HEK293 (cell line): ENCODE data around the gene OTOP3.
A peak's percentile ranks its signal among the peaks of the same experiment; 100 is the strongest.

Experiments
- BCL11A ChIP-seq: fragments of 450-650 bp; formaldehyde crosslinking; IDR thresholded peaks from 2 replicates; pipeline ENCODE4 v1.5.1; 2016; ENCODE audit warnings: low read depth, missing biosample characterization, missing genetic modification characterization
- KLF8 ChIP-seq: fragments of 450-650 bp; formaldehyde crosslinking; IDR thresholded peaks from 2 replicates; pipeline ENCODE4 v1.5.1; 2016; ENCODE audit warnings: missing biosample characterization, missing genetic modification characterization
- OVOL3 ChIP-seq: fragments of 450-650 bp; formaldehyde crosslinking; IDR thresholded peaks from 2 replicates; pipeline ENCODE4 v1.5.1; 2016; ENCODE audit warnings: missing biosample characterization, missing genetic modification characterization
- REPIN1 ChIP-seq: fragments of 450-650 bp; formaldehyde crosslinking; IDR thresholded peaks from 2 replicates; pipeline ENCODE4 v1.5.1; 2017; ENCODE audit warnings: missing biosample characterization, missing genetic modification characterization, low read depth
- TRIM28 ChIP-seq: IDR thresholded peaks from 2 replicates; pipeline ENCODE4 v1.6.1; 2011; ENCODE audit warnings: low read length, control low read depth, borderline replicate concordance
- ZBTB8A ChIP-seq: fragments of 450-650 bp; formaldehyde crosslinking; IDR thresholded peaks from 2 replicates; pipeline ENCODE4 v1.5.1; 2016; ENCODE audit warnings: missing biosample characterization, missing genetic modification characterization
- ZNF2 ChIP-seq: fragments of 450-650 bp; formaldehyde crosslinking; IDR thresholded peaks from 2 replicates; pipeline ENCODE4 v1.5.1; 2016; ENCODE audit warnings: missing biosample characterization, missing genetic modification characterization
- ZNF211 ChIP-seq: fragments of 450-650 bp; formaldehyde crosslinking; IDR thresholded peaks from 2 replicates; pipeline ENCODE4 v1.5.1; 2016; ENCODE audit warnings: low read depth, missing biosample characterization, missing genetic modification characterization
- ZNF23 ChIP-seq: fragments of 450-650 bp; formaldehyde crosslinking; IDR thresholded peaks from 2 replicates; pipeline ENCODE4 v1.5.1; 2016; ENCODE audit warnings: missing biosample characterization, missing genetic modification characterization, borderline replicate concordance
- ZNF248 ChIP-seq: fragments of 450-650 bp; formaldehyde crosslinking; IDR thresholded peaks from 2 replicates; pipeline ENCODE4 v1.5.1; 2017; ENCODE audit warnings: missing biosample characterization, missing genetic modification characterization
- ZNF274 ChIP-seq, 2 experiments: fragments of 200-500 bp in 1 of 2; fragments of 450-650 bp in 1 of 2; sonication (Bioruptor generic) in 1 of 2; formaldehyde crosslinking in 1 of 2; IDR thresholded peaks; 2 replicates each; pipeline versions ENCODE4 v1.5.1 to v1.6.1; 2014 to 2016; ENCODE audit warnings: borderline replicate concordance in 1 of 2, inconsistent platforms in 1 of 2, low read length in 1 of 2, missing biosample characterization in 1 of 2, missing genetic modification characterization in 1 of 2
- ZNF549 ChIP-seq: fragments of 450-650 bp; IDR thresholded peaks from 2 replicates; pipeline ENCODE4 v1.5.1; 2018; ENCODE audit warnings: missing biosample characterization, missing genetic modification characterization, mild to moderate bottlenecking, inconsistent platforms, moderate library complexity
- ZSCAN16 ChIP-seq: fragments of 450-650 bp; formaldehyde crosslinking; IDR thresholded peaks from 2 replicates; pipeline ENCODE4 v1.5.1; 2016; ENCODE audit warnings: missing biosample characterization, missing genetic modification characterization
- TF ChIP-seq, protein P1 (sequence below): fragments of 450-650 bp; formaldehyde crosslinking; IDR thresholded peaks from 2 replicates; pipeline ENCODE4 v1.5.1; 2016; ENCODE audit warnings: missing biosample characterization, missing genetic modification characterization
- TF ChIP-seq, protein P2 (sequence below): fragments of 450-650 bp; formaldehyde crosslinking; IDR thresholded peaks from 2 replicates; pipeline ENCODE4 v1.5.1; 2017; ENCODE audit warnings: missing biosample characterization, missing genetic modification characterization
- TF ChIP-seq, protein P3 (sequence below): fragments of 450-650 bp; IDR thresholded peaks from 2 replicates; pipeline ENCODE4 v1.5.1; 2018; ENCODE audit warnings: missing biosample characterization, missing genetic modification characterization
- TF ChIP-seq, protein P4 (sequence below): fragments of 450-650 bp; formaldehyde crosslinking; conservative IDR thresholded peaks from 2 replicates; pipeline ENCODE4 v1.5.1; 2016; ENCODE audit warnings: low read depth, missing biosample characterization, missing genetic modification characterization
- TF ChIP-seq, protein P5 (sequence below): fragments of 450-650 bp; formaldehyde crosslinking; IDR thresholded peaks from 2 replicates; pipeline ENCODE4 v1.5.1; 2016; ENCODE audit warnings: missing biosample characterization, missing genetic modification characterization
- TF ChIP-seq, protein P6 (sequence below): fragments of 450-650 bp; formaldehyde crosslinking; IDR thresholded peaks from 2 replicates; pipeline ENCODE4 v1.5.1; 2016; ENCODE audit warnings: missing biosample characterization, missing genetic modification characterization
- TF ChIP-seq, protein P7 (sequence below): fragments of 450-650 bp; formaldehyde crosslinking; IDR thresholded peaks from 2 replicates; pipeline ENCODE4; 2016; ENCODE audit warnings: missing biosample characterization, missing genetic modification characterization
- TF ChIP-seq, protein P8 (sequence below): fragments of 450-650 bp; formaldehyde crosslinking; IDR thresholded peaks from 2 replicates; pipeline ENCODE4 v1.5.1; 2016; ENCODE audit warnings: missing biosample characterization, missing genetic modification characterization
- TF ChIP-seq, protein P9 (sequence below): fragments of 450-650 bp; formaldehyde crosslinking; IDR thresholded peaks from 2 replicates; pipeline ENCODE4 v1.5.1; 2016; ENCODE audit warnings: missing biosample characterization, missing genetic modification characterization

Gene OTOP3

DNA sequence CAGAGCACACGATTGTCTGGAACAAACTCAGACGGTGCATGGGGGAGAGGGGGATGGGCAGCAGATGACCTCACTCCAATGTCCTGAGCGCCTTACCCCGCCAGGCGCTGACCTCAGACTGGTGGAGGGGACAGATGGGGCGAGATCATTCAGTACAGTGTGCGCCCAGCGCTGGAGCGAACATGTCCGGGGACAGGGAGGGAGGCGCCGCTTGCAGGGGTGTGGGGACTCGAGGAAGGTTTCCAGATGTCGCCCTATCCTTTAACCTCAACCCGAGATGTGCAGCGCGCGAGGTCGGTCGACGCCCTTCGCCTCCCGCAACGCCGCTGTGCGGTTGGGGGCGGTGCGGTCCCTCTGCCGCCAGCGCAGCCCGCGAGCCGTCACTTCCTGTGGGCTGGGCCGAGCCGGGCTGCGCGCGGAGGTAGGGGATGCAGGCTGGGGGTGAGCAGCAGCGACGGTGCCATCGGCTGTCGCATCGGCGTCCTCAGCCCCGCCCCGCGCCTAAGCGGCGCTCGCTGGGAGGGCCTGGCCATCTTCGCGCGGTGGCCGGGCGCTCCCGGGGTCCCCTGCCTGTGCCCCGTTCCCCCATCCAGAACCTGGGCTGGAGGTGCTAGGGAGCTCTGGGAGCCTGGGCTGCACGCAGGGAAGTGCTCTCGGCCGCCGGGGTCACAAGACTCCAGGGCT, 46.4 kb downstream of the OTOP3 start (continued):
- peak; percentile 66; the same call in 1 of the 2 replicates for TF ChIP-seq ZNF2
- no peak for TF ChIP-seq ZNF23 (tag by site-specific recombination)
- TF ChIP-seq TRIM28, result peak; percentile 72; the same call in 1 of the 2 replicates
- no peak for TF ChIP-seq ZNF274 (IDR thresholded peaks at IDR 0.05; ENCODE audit: low read length)
- no peak for TF ChIP-seq ZNF274 (tag by site-specific recombination; IDR thresholded peaks at IDR 0.05; ENCODE audit: borderline replicate concordance)
- TF ChIP-seq BCL11A (tag by site-specific recombination), result peak; percentile 92
- TF ChIP-seq, protein P1, sequence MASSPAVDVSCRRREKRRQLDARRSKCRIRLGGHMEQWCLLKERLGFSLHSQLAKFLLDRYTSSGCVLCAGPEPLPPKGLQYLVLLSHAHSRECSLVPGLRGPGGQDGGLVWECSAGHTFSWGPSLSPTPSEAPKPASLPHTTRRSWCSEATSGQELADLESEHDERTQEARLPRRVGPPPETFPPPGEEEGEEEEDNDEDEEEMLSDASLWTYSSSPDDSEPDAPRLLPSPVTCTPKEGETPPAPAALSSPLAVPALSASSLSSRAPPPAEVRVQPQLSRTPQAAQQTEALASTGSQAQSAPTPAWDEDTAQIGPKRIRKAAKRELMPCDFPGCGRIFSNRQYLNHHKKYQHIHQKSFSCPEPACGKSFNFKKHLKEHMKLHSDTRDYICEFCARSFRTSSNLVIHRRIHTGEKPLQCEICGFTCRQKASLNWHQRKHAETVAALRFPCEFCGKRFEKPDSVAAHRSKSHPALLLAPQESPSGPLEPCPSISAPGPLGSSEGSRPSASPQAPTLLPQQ, result peak; percentile 62
- peak; percentile 87 for TF ChIP-seq ZBTB8A
- TF ChIP-seq REPIN1, result no peak
- TF ChIP-seq, protein P2, sequence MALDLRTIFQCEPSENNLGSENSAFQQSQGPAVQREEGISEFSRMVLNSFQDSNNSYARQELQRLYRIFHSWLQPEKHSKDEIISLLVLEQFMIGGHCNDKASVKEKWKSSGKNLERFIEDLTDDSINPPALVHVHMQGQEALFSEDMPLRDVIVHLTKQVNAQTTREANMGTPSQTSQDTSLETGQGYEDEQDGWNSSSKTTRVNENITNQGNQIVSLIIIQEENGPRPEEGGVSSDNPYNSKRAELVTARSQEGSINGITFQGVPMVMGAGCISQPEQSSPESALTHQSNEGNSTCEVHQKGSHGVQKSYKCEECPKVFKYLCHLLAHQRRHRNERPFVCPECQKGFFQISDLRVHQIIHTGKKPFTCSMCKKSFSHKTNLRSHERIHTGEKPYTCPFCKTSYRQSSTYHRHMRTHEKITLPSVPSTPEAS (tag by site-specific recombination), result peak; percentile 42; the same call in 1 of the 2 replicates
- TF ChIP-seq, protein P3, sequence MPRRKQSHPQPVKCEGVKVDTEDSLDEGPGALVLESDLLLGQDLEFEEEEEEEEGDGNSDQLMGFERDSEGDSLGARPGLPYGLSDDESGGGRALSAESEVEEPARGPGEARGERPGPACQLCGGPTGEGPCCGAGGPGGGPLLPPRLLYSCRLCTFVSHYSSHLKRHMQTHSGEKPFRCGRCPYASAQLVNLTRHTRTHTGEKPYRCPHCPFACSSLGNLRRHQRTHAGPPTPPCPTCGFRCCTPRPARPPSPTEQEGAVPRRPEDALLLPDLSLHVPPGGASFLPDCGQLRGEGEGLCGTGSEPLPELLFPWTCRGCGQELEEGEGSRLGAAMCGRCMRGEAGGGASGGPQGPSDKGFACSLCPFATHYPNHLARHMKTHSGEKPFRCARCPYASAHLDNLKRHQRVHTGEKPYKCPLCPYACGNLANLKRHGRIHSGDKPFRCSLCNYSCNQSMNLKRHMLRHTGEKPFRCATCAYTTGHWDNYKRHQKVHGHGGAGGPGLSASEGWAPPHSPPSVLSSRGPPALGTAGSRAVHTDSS, result no peak
- TF ChIP-seq ZNF211 (tag by site-specific recombination), result no peak
- TF ChIP-seq, protein P4, sequence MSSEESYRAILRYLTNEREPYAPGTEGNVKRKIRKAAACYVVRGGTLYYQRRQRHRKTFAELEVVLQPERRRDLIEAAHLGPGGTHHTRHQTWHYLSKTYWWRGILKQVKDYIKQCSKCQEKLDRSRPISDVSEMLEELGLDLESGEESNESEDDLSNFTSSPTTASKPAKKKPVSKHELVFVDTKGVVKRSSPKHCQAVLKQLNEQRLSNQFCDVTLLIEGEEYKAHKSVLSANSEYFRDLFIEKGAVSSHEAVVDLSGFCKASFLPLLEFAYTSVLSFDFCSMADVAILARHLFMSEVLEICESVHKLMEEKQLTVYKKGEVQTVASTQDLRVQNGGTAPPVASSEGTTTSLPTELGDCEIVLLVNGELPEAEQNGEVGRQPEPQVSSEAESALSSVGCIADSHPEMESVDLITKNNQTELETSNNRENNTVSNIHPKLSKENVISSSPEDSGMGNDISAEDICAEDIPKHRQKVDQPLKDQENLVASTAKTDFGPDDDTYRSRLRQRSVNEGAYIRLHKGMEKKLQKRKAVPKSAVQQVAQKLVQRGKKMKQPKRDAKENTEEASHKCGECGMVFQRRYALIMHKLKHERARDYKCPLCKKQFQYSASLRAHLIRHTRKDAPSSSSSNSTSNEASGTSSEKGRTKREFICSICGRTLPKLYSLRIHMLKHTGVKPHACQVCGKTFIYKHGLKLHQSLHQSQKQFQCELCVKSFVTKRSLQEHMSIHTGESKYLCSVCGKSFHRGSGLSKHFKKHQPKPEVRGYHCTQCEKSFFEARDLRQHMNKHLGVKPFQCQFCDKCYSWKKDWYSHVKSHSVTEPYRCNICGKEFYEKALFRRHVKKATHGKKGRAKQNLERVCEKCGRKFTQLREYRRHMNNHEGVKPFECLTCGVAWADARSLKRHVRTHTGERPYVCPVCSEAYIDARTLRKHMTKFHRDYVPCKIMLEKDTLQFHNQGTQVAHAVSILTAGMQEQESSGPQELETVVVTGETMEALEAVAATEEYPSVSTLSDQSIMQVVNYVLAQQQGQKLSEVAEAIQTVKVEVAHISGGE, result peak; percentile 63
- TF ChIP-seq ZSCAN16 (tag by site-specific recombination), result 0 out of 2 replicates have a peak, but pooled peaks have one; percentile 24
- TF ChIP-seq ZNF549 (tag by site-specific recombination), result no peak
- TF ChIP-seq, protein P5, sequence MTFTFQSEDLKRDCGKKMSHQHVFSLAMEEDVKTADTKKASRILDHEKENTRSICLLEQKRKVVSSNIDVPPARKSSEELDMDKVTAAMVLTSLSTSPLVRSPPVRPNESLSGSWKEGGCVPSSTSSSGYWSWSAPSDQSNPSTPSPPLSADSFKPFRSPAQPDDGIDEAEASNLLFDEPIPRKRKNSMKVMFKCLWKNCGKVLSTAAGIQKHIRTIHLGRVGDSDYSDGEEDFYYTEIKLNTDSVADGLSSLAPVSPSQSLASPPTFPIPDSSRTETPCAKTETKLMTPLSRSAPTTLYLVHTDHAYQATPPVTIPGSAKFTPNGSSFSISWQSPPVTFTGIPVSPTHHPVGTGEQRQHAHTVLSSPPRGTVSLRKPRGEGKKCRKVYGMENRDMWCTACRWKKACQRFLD (tag by site-specific recombination), result no peak
- peak; percentile 50; the same call in 1 of the 2 replicates for TF ChIP-seq OVOL3
- peak; percentile 88 for TF ChIP-seq KLF8 (tag by site-specific recombination)
- TF ChIP-seq, protein P6, sequence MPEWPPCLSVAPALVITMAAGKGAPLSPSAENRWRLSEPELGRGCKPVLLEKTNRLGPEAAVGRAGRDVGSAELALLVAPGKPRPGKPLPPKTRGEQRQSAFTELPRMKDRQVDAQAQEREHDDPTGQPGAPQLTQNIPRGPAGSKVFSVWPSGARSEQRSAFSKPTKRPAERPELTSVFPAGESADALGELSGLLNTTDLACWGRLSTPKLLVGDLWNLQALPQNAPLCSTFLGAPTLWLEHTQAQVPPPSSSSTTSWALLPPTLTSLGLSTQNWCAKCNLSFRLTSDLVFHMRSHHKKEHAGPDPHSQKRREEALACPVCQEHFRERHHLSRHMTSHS (tag by site-specific recombination), result no peak
- TF ChIP-seq, protein P7, sequence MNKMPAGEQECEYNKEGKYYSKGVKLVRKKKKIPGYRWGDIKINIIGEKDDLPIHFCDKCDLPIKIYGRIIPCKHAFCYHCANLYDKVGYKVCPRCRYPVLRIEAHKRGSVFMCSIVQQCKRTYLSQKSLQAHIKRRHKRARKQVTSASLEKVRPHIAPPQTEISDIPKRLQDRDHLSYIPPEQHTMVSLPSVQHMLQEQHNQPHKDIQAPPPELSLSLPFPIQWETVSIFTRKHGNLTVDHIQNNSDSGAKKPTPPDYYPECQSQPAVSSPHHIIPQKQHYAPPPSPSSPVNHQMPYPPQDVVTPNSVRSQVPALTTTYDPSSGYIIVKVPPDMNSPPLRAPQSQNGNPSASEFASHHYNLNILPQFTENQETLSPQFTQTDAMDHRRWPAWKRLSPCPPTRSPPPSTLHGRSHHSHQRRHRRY (tag by site-specific recombination), result no peak
- TF ChIP-seq ZNF248 (tag by site-specific recombination), result no peak
- TF ChIP-seq, protein P8, sequence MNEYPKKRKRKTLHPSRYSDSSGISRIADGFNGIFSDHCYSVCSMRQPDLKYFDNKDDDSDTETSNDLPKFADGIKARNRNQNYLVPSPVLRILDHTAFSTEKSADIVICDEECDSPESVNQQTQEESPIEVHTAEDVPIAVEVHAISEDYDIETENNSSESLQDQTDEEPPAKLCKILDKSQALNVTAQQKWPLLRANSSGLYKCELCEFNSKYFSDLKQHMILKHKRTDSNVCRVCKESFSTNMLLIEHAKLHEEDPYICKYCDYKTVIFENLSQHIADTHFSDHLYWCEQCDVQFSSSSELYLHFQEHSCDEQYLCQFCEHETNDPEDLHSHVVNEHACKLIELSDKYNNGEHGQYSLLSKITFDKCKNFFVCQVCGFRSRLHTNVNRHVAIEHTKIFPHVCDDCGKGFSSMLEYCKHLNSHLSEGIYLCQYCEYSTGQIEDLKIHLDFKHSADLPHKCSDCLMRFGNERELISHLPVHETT (tag by site-specific recombination), result peak; percentile 76
- TF ChIP-seq, protein P9, sequence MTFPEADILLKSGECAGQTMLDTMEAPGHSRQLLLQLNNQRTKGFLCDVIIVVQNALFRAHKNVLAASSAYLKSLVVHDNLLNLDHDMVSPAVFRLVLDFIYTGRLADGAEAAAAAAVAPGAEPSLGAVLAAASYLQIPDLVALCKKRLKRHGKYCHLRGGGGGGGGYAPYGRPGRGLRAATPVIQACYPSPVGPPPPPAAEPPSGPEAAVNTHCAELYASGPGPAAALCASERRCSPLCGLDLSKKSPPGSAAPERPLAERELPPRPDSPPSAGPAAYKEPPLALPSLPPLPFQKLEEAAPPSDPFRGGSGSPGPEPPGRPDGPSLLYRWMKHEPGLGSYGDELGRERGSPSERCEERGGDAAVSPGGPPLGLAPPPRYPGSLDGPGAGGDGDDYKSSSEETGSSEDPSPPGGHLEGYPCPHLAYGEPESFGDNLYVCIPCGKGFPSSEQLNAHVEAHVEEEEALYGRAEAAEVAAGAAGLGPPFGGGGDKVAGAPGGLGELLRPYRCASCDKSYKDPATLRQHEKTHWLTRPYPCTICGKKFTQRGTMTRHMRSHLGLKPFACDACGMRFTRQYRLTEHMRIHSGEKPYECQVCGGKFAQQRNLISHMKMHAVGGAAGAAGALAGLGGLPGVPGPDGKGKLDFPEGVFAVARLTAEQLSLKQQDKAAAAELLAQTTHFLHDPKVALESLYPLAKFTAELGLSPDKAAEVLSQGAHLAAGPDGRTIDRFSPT (tag by site-specific recombination), result peak; percentile 74
